Measurements from ENCODE around the gene SDHB. TPM values are rescaled to one million over a fixed set of nuclear protein-coding genes. Genes with fewer than 3 reads are reported as not detected.

The SDHB gene
- total RNA-seq, 6 experiments from 2014 or later, result 139 to 244 (median 178) TPM

DNA sequence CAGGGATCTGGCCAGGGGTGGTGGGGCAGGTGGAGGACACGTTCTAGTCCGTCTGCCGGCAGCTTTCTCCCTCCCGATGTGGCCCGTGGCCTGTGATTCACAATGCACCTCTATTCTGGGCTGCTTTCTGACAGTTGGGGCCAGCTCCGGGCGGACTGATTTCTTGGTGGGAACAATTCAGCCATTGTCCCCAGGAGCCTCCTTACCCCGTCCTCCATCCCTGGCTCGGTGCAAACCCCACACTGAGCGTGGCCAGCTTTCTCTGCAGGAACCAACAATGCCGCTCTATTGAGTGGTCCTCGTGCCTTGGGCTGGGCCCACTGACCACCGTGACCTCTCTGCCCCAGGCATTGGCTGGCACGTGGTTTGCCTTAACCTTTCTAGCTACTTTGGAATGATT lies 35.7 kb upstream of the SDHB start:
- ATAC-seq (no peak), DNase-seq (no peak)
- intact Hi-C loops (cut with DNase I), result no loop called here
- WGBS (ENCODE audit: insufficient coverage, low coverage, low lambda C conversion rate, missing lambda C conversion rate), result 82% methylated on average over 7 of the region's 14 CpGs
- Histone ChIP-seq H3K36me3 (no peaks in the 10 kb centered on the region), H3K27me3 (no peaks in the 10 kb centered on the region), H3K9me3 (no peaks in the 10 kb centered on the region), H3K4me3 (no peak overlapping the region), H3K27ac (no peak overlapping the region), H3K4me1 (no peaks in the 10 kb centered on the region)
- TF ChIP-seq CTCF (IDR thresholded peaks at IDR 0.05) (no peak), POLR2A (IDR thresholded peaks at IDR 0.05) (no peak)

GRCh38 chr1:17086751-17087150 lies 32.9 kb upstream of the SDHB start:
- DNase-seq (no peak), ATAC-seq (peak in 1 of 4 donors; percentile 36)
- no peaks in the 10 kb centered on the region for H3K27me3 ChIP-seq
- no peak overlapping the region for H3K4me3 ChIP-seq
- H3K4me1 ChIP-seq, result no peaks in the 10 kb centered on the region
- WGBS (ENCODE audit: insufficient coverage, low coverage, low lambda C conversion rate, missing lambda C conversion rate), result 66% methylated on average over 3 of the region's 6 CpGs
- H3K36me3 ChIP-seq, result no peaks in the 10 kb centered on the region
- no peak for TF ChIP-seq CTCF (IDR thresholded peaks at IDR 0.05)
- TF ChIP-seq POLR2A (IDR thresholded peaks at IDR 0.05), result no peak
- H3K27ac ChIP-seq, result no peak overlapping the region
- H3K9me3 ChIP-seq, result no peaks in the 10 kb centered on the region
- intact Hi-C loops (cut with DNase I), result no loop called here

DNA sequence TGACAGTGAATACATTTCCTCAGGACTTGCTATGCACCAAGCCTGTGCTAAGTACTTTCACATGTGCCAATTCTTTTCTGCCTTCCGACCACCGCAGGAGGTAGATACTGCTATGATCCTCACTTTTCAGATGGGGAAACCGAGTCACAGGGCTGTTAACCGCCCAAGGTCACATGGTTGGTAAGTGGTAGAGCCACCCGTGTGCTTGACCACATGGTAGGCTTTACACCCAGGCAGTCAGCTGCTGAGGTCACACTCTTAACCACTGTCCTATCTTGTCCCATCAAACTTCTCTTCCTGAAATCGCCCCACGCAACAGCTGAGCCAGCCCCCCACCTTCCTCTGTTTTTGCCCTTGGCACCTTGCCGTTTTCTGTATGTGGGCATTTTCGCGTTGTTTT lies 31.0 kb upstream of the SDHB start:
- WGBS (ENCODE audit: insufficient coverage, low coverage, low lambda C conversion rate, missing lambda C conversion rate), result 57% methylated on average over 7 of the region's 10 CpGs
- Histone ChIP-seq H3K4me1 (no peaks in the 10 kb centered on the region), H3K9me3 (no peaks in the 10 kb centered on the region), H3K4me3 (no peak overlapping the region), H3K27me3 (no peaks in the 10 kb centered on the region), H3K36me3 (no peaks in the 10 kb centered on the region), H3K27ac (no peak overlapping the region)
- no peak for TF ChIP-seq CTCF (IDR thresholded peaks at IDR 0.05)
- no peak for TF ChIP-seq POLR2A (IDR thresholded peaks at IDR 0.05)
- intact Hi-C loops (cut with DNase I), result no loop called here
- DNase-seq (no peak), ATAC-seq (no peak)

GRCh38 chr1:17082761-17083160 lies 28.9 kb upstream of the SDHB start:
- 70% methylated on average over 2 of the region's 3 CpGs for WGBS (ENCODE audit: insufficient coverage, low coverage, low lambda C conversion rate, missing lambda C conversion rate)
- H3K4me3 ChIP-seq, result no peak overlapping the region
- ATAC-seq (no peak), DNase-seq (no peak)
- H3K4me1 ChIP-seq, result no peaks in the 10 kb centered on the region
- intact Hi-C loops (cut with DNase I), result no loop called here
- TF ChIP-seq CTCF (IDR thresholded peaks at IDR 0.05), result no peak
- TF ChIP-seq POLR2A (IDR thresholded peaks at IDR 0.05), result no peak
- H3K36me3 ChIP-seq, result no peaks in the 10 kb centered on the region
- no peak overlapping the region for H3K27ac ChIP-seq
- no peaks in the 10 kb centered on the region for H3K9me3 ChIP-seq
- H3K27me3 ChIP-seq, result no peaks in the 10 kb centered on the region

- intact Hi-C loops (cut with DNase I), result no loop called here
- H3K4me1 ChIP-seq, result no peaks in the 10 kb centered on the region
- no peaks in the 10 kb centered on the region for H3K9me3 ChIP-seq
- H3K27ac ChIP-seq, result no peak overlapping the region
- ATAC-seq (peak in 1 of 4 donors; percentile 72), DNase-seq (no peak)
- H3K36me3 ChIP-seq, result no peaks in the 10 kb centered on the region
- H3K4me3 ChIP-seq, result no peak overlapping the region
- no peaks in the 10 kb centered on the region for H3K27me3 ChIP-seq
- 33% methylated on average over 2 of the region's 2 CpGs for WGBS (ENCODE audit: insufficient coverage, low coverage, low lambda C conversion rate, missing lambda C conversion rate)
- TF ChIP-seq POLR2A (IDR thresholded peaks at IDR 0.05), result no peak
- TF ChIP-seq CTCF (IDR thresholded peaks at IDR 0.05), result no peak
Observed at GRCh38 chr1:17081439-17081838, 27.6 kb upstream of the SDHB start.

All from right lobe of liver (tissue), 6 donors.